WTC11 (cell line): Measurements from ENCODE around the gene FGD6. TPM values are rescaled to one million over a fixed set of nuclear protein-coding genes. Genes with fewer than 3 reads are reported as not detected.
"Not testable (repeated sequence)": the region's sequence is repeated elsewhere in the genome, so short reads cannot be mapped to it uniquely, and the experiment has no call there.

ENCODE experiments used
- ATAC-seq: fragments of 200-7000 bp; cut with Tn5 transposase; 2 replicates; pipeline ENCODE4 v1.10.0; 2021; ENCODE audit warnings: mild to moderate bottlenecking, moderate library complexity
- CTCF ChIA-PET: fragments of 300-600 bp; sonication (Branson Sonifier 250); formaldehyde crosslinking; loops from one replicate; lab custom pipeline; 2021; ENCODE audit warnings: antibody characterized with exemption; lab: Charles Lee
- POLR2A ChIA-PET: fragments of 350-600 bp; sonication (Branson Sonifier 250); formaldehyde crosslinking; loops from one replicate; lab custom pipeline; 2021; ENCODE audit warnings: antibody characterized with exemption; lab: Charles Lee
- DNase-seq: peaks from one replicate; pipeline ENCODE4 v3.0.0; 2021; ENCODE audit warnings: low spot score
- H3K27ac Mint-ChIP-seq: 2 replicates; pipeline ENCODE4 v1.8.0; 2021; ENCODE audit warnings: mixed read lengths
- H3K27me3 Mint-ChIP-seq: 2 replicates; pipeline ENCODE4 v1.8.0; 2021; ENCODE audit warnings: low read depth, mild to moderate bottlenecking, moderate library complexity, mixed read lengths
- H3K36me3 Mint-ChIP-seq: 2 replicates; pipeline ENCODE4 v1.8.0; 2021; ENCODE audit warnings: mixed read lengths
- H3K4me1 Mint-ChIP-seq: 2 replicates; pipeline ENCODE4 v1.8.0; 2022; ENCODE audit warnings: mixed read lengths
- H3K4me3 Mint-ChIP-seq: 2 replicates; pipeline ENCODE4 v1.8.0; 2021; ENCODE audit warnings: mild to moderate bottlenecking, moderate library complexity, mixed read lengths
- H3K9me3 Mint-ChIP-seq: 2 replicates; pipeline ENCODE4 v1.8.0; 2021; ENCODE audit warnings: mixed read lengths
- MXD4 ChIP-seq: fragments of 250-450 bp; sonication (Bioruptor Pico); IDR thresholded peaks from 2 replicates; pipeline ENCODE4 v1.8.0; 2021; ENCODE audit warnings: mild to moderate bottlenecking, moderate library complexity, borderline replicate concordance
- MYBL2 ChIP-seq: sonication (generic); formaldehyde crosslinking; IDR thresholded peaks from 2 replicates; pipeline ENCODE4 v1.8.1; 2023; ENCODE audit warnings: mild to moderate bottlenecking, moderate library complexity, missing genetic modification reagents
- NFE2L1 ChIP-seq: sonication (generic); formaldehyde crosslinking; IDR thresholded peaks from 2 replicates; pipeline ENCODE4 v1.8.1; 2023; ENCODE audit warnings: missing genetic modification reagents
- RELA ChIP-seq: sonication (generic); formaldehyde crosslinking; IDR thresholded peaks from 2 replicates; pipeline ENCODE4 v1.8.1; 2022; ENCODE audit warnings: missing genetic modification reagents, mild to moderate bottlenecking, borderline replicate concordance
- TEAD1 ChIP-seq: sonication (generic); formaldehyde crosslinking; IDR thresholded peaks from 2 replicates; pipeline ENCODE4 v1.8.0; 2022; ENCODE audit warnings: mild to moderate bottlenecking, missing genetic modification reagents
- ZNF219 ChIP-seq: sonication (generic); formaldehyde crosslinking; IDR thresholded peaks from 2 replicates; pipeline ENCODE4 v1.8.0; 2023; ENCODE audit warnings: missing genetic modification reagents, mild to moderate bottlenecking, borderline replicate concordance
- ZNF232 ChIP-seq: sonication (generic); formaldehyde crosslinking; IDR thresholded peaks from 2 replicates; pipeline ENCODE4 v1.8.0; 2022; ENCODE audit warnings: mild to moderate bottlenecking, missing genetic modification reagents
- ZNF416 ChIP-seq: fragments of 250-450 bp; sonication (Bioruptor Pico); IDR thresholded peaks from 2 replicates; pipeline ENCODE4 v1.9.0; 2021; ENCODE audit warnings: mild to moderate bottlenecking, inconsistent platforms
- total RNA-seq: library from RNA; stranded (reverse); gene quantifications from 3 replicates; pipeline ENCODE4 v1.2.3, GENCODE V29; 2021
- TF ChIP-seq, protein P1 (sequence below): fragments of 250-450 bp; sonication (Bioruptor Pico); IDR thresholded peaks from 2 replicates; pipeline ENCODE4 v1.9.0; 2021; ENCODE audit warnings: mild to moderate bottlenecking
- TF ChIP-seq, protein P2 (sequence below): sonication (generic); formaldehyde crosslinking; conservative IDR thresholded peaks from 2 replicates; pipeline ENCODE4 v1.8.1; 2022; ENCODE audit warnings: mild to moderate bottlenecking, missing genetic modification reagents
- TF ChIP-seq, protein P3 (sequence below): fragments of 250-450 bp; sonication (Bioruptor Pico); IDR thresholded peaks from 2 replicates; pipeline ENCODE4 v1.9.0; 2021; ENCODE audit warnings: moderate library complexity, mild to moderate bottlenecking, inconsistent platforms, borderline replicate concordance
- TF ChIP-seq, protein P4 (sequence below): sonication (generic); formaldehyde crosslinking; IDR thresholded peaks from 2 replicates; pipeline ENCODE4 v1.8.1; 2023; ENCODE audit warnings: mild to moderate bottlenecking, missing genetic modification reagents
- TF ChIP-seq, protein P5 (sequence below): sonication (generic); formaldehyde crosslinking; IDR thresholded peaks from 2 replicates; pipeline ENCODE4 v1.8.1; 2023; ENCODE audit warnings: mild to moderate bottlenecking, missing genetic modification reagents, moderate library complexity
- TF ChIP-seq, protein P6 (sequence below): sonication (generic); formaldehyde crosslinking; IDR thresholded peaks from 2 replicates; pipeline ENCODE4 v1.8.0; 2022; ENCODE audit warnings: mild to moderate bottlenecking, missing genetic modification reagents
- TF ChIP-seq, protein P7 (sequence below): sonication (generic); formaldehyde crosslinking; IDR thresholded peaks from 2 replicates; pipeline ENCODE4 v1.8.1; 2023; ENCODE audit warnings: mild to moderate bottlenecking, missing genetic modification reagents, moderate library complexity

Gene FGD6
- total RNA-seq, 1 experiment from 2014 or later = 28.2 TPM

DNA sequence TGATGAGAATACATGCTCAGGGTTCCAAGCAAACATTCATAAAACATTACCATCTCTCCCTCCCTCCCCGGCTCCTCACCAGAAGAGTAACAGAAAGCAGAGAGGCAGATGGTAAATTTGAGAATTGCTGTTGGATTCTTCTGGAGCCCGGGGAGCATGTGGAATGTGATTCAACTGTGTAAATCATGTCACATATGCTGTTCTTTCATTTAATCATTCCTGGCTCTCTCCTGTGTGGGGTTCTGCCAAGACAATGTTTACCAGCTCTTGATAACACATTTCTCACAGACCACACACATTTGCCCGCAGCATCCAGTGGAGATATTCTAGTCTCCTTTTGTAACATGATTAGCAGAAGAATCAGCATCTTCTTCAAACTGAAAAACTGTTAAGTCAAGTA lies 120.4 kb downstream of the FGD6 start:
- H3K27me3 Mint-ChIP-seq = no peaks in the 10 kb centered on the region
- H3K27ac Mint-ChIP-seq = peak overlapping the region; percentile 18; the same call in 1 of the 2 replicates
- DNase-seq (no peak), ATAC-seq (no peak)
- no peak overlapping the region for H3K4me3 Mint-ChIP-seq
- ChIA-PET CTCF (no interaction called here), POLR2A (no interaction called here)
- no peaks in the 10 kb centered on the region for H3K4me1 Mint-ChIP-seq
- no peak for TF ChIP-seq ZNF416 (CRISPR knock-in tag)
- TF ChIP-seq MXD4 (CRISPR knock-in tag) = no peak
- TF ChIP-seq, protein P1, sequence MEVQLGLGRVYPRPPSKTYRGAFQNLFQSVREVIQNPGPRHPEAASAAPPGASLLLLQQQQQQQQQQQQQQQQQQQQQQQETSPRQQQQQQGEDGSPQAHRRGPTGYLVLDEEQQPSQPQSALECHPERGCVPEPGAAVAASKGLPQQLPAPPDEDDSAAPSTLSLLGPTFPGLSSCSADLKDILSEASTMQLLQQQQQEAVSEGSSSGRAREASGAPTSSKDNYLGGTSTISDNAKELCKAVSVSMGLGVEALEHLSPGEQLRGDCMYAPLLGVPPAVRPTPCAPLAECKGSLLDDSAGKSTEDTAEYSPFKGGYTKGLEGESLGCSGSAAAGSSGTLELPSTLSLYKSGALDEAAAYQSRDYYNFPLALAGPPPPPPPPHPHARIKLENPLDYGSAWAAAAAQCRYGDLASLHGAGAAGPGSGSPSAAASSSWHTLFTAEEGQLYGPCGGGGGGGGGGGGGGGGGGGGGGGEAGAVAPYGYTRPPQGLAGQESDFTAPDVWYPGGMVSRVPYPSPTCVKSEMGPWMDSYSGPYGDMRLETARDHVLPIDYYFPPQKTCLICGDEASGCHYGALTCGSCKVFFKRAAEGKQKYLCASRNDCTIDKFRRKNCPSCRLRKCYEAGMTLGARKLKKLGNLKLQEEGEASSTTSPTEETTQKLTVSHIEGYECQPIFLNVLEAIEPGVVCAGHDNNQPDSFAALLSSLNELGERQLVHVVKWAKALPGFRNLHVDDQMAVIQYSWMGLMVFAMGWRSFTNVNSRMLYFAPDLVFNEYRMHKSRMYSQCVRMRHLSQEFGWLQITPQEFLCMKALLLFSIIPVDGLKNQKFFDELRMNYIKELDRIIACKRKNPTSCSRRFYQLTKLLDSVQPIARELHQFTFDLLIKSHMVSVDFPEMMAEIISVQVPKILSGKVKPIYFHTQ (CRISPR knock-in tag) = no peak
- TF ChIP-seq, protein P2, sequence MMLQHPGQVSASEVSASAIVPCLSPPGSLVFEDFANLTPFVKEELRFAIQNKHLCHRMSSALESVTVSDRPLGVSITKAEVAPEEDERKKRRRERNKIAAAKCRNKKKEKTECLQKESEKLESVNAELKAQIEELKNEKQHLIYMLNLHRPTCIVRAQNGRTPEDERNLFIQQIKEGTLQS (CRISPR knock-in tag) = no peak
- TF ChIP-seq, protein P3, sequence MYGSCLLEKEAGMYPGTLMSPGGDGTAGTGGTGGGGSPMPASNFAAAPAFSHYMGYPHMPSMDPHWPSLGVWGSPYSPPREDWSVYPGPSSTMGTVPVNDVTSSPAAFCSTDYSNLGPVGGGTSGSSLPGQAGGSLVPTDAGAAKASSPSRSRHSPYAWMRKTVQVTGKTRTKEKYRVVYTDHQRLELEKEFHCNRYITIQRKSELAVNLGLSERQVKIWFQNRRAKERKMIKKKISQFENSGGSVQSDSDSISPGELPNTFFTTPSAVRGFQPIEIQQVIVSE (CRISPR knock-in tag) = no peak
- TF ChIP-seq ZNF232 (CRISPR knock-in tag) = no peak
- TF ChIP-seq, protein P4, sequence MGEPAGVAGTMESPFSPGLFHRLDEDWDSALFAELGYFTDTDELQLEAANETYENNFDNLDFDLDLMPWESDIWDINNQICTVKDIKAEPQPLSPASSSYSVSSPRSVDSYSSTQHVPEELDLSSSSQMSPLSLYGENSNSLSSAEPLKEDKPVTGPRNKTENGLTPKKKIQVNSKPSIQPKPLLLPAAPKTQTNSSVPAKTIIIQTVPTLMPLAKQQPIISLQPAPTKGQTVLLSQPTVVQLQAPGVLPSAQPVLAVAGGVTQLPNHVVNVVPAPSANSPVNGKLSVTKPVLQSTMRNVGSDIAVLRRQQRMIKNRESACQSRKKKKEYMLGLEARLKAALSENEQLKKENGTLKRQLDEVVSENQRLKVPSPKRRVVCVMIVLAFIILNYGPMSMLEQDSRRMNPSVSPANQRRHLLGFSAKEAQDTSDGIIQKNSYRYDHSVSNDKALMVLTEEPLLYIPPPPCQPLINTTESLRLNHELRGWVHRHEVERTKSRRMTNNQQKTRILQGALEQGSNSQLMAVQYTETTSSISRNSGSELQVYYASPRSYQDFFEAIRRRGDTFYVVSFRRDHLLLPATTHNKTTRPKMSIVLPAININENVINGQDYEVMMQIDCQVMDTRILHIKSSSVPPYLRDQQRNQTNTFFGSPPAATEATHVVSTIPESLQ (CRISPR knock-in tag) = no peak
- TF ChIP-seq, protein P5, sequence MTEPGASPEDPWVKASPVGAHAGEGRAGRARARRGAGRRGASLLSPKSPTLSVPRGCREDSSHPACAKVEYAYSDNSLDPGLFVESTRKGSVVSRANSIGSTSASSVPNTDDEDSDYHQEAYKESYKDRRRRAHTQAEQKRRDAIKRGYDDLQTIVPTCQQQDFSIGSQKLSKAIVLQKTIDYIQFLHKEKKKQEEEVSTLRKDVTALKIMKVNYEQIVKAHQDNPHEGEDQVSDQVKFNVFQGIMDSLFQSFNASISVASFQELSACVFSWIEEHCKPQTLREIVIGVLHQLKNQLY (CRISPR knock-in tag) = no peak
- TF ChIP-seq TEAD1 = no peak
- no peak for TF ChIP-seq NFE2L1
- TF ChIP-seq, protein P6, sequence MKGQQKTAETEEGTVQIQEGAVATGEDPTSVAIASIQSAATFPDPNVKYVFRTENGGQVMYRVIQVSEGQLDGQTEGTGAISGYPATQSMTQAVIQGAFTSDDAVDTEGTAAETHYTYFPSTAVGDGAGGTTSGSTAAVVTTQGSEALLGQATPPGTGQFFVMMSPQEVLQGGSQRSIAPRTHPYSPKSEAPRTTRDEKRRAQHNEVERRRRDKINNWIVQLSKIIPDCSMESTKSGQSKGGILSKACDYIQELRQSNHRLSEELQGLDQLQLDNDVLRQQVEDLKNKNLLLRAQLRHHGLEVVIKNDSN (CRISPR knock-in tag) = no peak
- no peak for TF ChIP-seq MYBL2 (CRISPR knock-in tag)
- no peak for TF ChIP-seq ZNF219 (CRISPR knock-in tag)
- TF ChIP-seq, protein P7, sequence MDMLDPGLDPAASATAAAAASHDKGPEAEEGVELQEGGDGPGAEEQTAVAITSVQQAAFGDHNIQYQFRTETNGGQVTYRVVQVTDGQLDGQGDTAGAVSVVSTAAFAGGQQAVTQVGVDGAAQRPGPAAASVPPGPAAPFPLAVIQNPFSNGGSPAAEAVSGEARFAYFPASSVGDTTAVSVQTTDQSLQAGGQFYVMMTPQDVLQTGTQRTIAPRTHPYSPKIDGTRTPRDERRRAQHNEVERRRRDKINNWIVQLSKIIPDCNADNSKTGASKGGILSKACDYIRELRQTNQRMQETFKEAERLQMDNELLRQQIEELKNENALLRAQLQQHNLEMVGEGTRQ (CRISPR knock-in tag) = no peak
- no peaks in the 10 kb centered on the region for H3K9me3 Mint-ChIP-seq
- H3K36me3 Mint-ChIP-seq = peaks cover 26% of the 10 kb centered on the region

DNA sequence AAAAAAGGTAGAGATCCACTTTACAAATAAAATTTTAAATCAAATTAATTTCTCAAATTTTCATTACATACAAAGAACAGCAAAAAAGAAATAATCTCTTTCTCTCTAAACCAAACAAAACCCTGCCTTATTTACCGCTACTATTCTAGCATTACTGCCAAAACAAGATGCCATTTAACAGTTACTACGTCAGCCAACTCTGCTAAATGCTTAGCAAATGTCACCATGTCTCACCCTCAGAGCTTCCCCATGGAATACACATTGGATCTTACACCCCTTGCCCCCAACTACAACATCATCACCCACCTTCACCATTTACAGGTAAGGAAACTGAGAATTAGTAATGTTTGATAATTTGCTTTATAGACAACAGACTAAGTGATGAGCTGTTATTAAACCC lies 120.9 kb downstream of the FGD6 start:
- H3K9me3 Mint-ChIP-seq = no peaks in the 10 kb centered on the region
- H3K36me3 Mint-ChIP-seq = peaks cover 31% of the 10 kb centered on the region
- H3K4me1 Mint-ChIP-seq = no peaks in the 10 kb centered on the region
- H3K27ac Mint-ChIP-seq = peak overlapping the region; percentile 18
- no peaks in the 10 kb centered on the region for H3K27me3 Mint-ChIP-seq
- DNase-seq (no peak), ATAC-seq (no peak)
- TF ChIP-seq, protein P1 (CRISPR knock-in tag) = no peak
- TF ChIP-seq RELA = no peak
- no peak overlapping the region for H3K4me3 Mint-ChIP-seq
- POLR2A ChIA-PET = no interaction called here
- CTCF ChIA-PET = interaction anchor here (0.7 kb wide), 1 partner anchor 255 kb away, joined by 3 read pairs; no protein-coding TSS in a partner anchor

DNA sequence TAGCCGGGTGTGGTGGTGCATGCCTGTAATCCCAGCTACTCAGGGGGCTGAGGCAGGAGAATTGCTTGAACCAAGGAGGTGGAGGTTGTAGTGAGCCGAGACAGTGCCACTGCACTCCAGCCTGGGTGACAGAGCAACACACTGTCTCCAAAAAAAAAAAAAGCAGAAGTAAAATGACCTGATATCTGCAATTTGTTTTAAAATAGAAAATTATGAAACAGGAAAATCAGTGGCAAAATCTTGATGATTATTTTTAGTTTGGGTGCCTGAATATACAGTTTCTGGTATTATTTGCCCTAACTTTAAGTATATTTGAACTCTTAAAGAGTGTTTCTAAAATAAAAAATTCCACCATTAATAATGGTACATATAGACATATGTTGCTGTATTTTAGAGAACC lies 121.4 kb downstream of the FGD6 start:
- peaks cover 32% of the 10 kb centered on the region for H3K36me3 Mint-ChIP-seq
- H3K27ac Mint-ChIP-seq, H3K4me1 Mint-ChIP-seq, DNase-seq, H3K9me3 Mint-ChIP-seq, H3K4me3 Mint-ChIP-seq, POLR2A ChIA-PET, ATAC-seq, H3K27me3 Mint-ChIP-seq: not testable (repeated sequence)
- CTCF ChIA-PET = interaction anchor here (0.7 kb wide), 1 partner anchor 255 kb away, joined by 3 read pairs; no protein-coding TSS in a partner anchor
